ENCODE results near the gene NUPR1. TPM values are rescaled to one million over a fixed set of nuclear protein-coding genes. Genes with fewer than 3 reads are reported as not detected.
"Not testable (repeated sequence)": the region's sequence is repeated elsewhere in the genome, so short reads cannot be mapped to it uniquely, and the experiment has no call there.

NUPR1 gene
- total RNA-seq, 3 donors from 2014 or later (not counting 1 experiment from before 2014, with no cell fraction given) = not detected

DNA sequence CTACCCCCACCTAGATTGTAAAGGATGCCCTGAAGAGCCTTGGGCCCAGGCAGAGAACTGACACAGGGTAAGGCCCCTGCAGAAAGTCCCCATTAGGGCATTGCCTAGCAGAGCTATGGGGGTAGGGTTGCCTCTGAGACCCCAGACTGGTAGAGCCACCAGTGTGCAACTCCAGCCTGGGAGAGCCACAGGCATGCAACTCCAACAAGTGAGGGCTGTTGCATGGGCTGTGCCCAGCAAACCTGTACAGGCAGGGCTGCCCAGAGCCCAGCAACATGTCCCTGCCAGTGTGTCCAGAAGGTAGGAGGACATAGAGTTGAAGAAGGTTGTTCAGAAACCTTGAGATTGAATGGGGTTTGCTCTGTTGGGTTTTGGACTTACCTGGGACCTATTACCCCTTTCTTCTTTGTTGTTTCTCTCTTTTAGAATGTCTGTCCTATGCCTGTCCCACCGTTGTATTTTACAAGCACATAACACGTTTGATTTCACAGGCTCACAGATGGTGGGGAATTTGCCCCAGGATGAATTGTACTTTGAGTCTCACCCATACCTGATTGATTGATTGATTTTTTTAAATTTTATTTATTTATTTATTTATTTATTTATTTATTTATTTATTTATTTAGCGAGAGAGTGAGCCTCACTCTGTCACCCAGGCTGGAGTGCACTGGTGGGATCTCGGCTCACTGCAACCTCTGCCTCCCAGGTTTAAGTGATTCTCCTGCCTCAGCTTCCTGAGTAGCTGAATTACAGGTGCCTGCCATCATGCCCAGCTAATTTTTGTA is 31.4 kb upstream of the NUPR1 start:
- H3K4me3 ChIP-seq (ENCODE audit: low read length) = no peak overlapping the region
- intact Hi-C loops (cut with micrococcal nuclease) = no loop called here
- no peaks in the 10 kb centered on the region for H3K27me3 ChIP-seq (ENCODE audit: control insufficient read depth, insufficient read depth, low read length)
- H3K4me1 Mint-ChIP-seq = peaks cover 42 to 56% of the 10 kb centered on the region in 2 donors
- DNase-seq = no peak
- H3K27ac Mint-ChIP-seq = no peak overlapping the region
- H3K27me3 Mint-ChIP-seq (ENCODE audit: low read depth in 2 of 2) = no peaks in the 10 kb centered on the region
- 100% methylated on average over 4 of the region's 4 CpGs for WGBS (ENCODE audit: insufficient coverage)
- peaks cover 13% of the 10 kb centered on the region for H3K9me3 ChIP-seq (ENCODE audit: control insufficient read depth, insufficient read depth, low read length)
- H3K36me3 Mint-ChIP-seq = no peaks in the 10 kb centered on the region
- no peak for ATAC-seq
- no peak overlapping the region for H3K4me3 Mint-ChIP-seq
- TF ChIP-seq, protein P1, sequence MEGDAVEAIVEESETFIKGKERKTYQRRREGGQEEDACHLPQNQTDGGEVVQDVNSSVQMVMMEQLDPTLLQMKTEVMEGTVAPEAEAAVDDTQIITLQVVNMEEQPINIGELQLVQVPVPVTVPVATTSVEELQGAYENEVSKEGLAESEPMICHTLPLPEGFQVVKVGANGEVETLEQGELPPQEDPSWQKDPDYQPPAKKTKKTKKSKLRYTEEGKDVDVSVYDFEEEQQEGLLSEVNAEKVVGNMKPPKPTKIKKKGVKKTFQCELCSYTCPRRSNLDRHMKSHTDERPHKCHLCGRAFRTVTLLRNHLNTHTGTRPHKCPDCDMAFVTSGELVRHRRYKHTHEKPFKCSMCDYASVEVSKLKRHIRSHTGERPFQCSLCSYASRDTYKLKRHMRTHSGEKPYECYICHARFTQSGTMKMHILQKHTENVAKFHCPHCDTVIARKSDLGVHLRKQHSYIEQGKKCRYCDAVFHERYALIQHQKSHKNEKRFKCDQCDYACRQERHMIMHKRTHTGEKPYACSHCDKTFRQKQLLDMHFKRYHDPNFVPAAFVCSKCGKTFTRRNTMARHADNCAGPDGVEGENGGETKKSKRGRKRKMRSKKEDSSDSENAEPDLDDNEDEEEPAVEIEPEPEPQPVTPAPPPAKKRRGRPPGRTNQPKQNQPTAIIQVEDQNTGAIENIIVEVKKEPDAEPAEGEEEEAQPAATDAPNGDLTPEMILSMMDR (IDR thresholded peaks at IDR 0.05) = no peak
- no peak overlapping the region for H3K27ac ChIP-seq (ENCODE audit: low read length)
- H3K4me1 ChIP-seq (ENCODE audit: control insufficient read depth, insufficient read depth, low read length) = peaks cover 15% of the 10 kb centered on the region
- no peaks in the 10 kb centered on the region for H3K36me3 ChIP-seq (ENCODE audit: control insufficient read depth, insufficient read depth, low read length)
- peaks cover 3 to 6% of the 10 kb centered on the region in 2 donors for H3K9me3 Mint-ChIP-seq

DNA sequence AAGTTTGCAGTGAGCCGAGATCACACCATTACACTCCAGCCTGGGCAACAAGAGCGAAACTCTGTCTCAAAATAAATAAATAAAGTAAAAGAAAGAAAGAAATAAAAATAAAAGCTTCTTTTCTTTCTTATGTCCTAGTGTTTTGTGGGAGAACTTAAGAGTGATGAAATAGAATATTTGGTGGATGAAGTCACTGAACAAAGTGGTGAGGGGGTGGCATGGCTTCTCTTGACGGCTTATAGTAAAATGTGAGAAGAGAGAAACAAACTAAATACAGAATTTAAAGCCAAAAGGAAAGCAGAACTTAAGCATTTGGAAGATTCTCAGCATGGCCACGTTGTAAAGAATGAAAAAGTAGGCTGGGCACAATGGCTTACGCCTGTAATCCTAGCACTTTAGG is 30.2 kb upstream of the NUPR1 start:
- intact Hi-C loops (cut with micrococcal nuclease) = no loop called here
- H3K4me3 ChIP-seq (ENCODE audit: low read length) = no peak overlapping the region
- peaks cover 13% of the 10 kb centered on the region for H3K9me3 ChIP-seq (ENCODE audit: control insufficient read depth, insufficient read depth, low read length)
- no peaks in the 10 kb centered on the region for H3K36me3 ChIP-seq (ENCODE audit: control insufficient read depth, insufficient read depth, low read length)
- ATAC-seq (no peak), DNase-seq (no peak)
- Mint-ChIP-seq H3K4me1 (peaks cover 31 to 51% of the 10 kb centered on the region in 2 donors), H3K4me3 (no peak overlapping the region), H3K9me3 (peaks cover 3 to 6% of the 10 kb centered on the region in 2 donors), H3K36me3 (no peaks in the 10 kb centered on the region), H3K27me3 (ENCODE audit: low read depth in 2 of 2) (no peaks in the 10 kb centered on the region), H3K27ac (no peak overlapping the region)
- 97% methylated on average over 3 of the region's 5 CpGs for WGBS (ENCODE audit: insufficient coverage)
- TF ChIP-seq, protein P1 (IDR thresholded peaks at IDR 0.05) = no peak
- no peak overlapping the region for H3K27ac ChIP-seq (ENCODE audit: low read length)
- H3K4me1 ChIP-seq (ENCODE audit: control insufficient read depth, insufficient read depth, low read length) = peaks cover 10% of the 10 kb centered on the region
- no peaks in the 10 kb centered on the region for H3K27me3 ChIP-seq (ENCODE audit: control insufficient read depth, insufficient read depth, low read length)

DNA sequence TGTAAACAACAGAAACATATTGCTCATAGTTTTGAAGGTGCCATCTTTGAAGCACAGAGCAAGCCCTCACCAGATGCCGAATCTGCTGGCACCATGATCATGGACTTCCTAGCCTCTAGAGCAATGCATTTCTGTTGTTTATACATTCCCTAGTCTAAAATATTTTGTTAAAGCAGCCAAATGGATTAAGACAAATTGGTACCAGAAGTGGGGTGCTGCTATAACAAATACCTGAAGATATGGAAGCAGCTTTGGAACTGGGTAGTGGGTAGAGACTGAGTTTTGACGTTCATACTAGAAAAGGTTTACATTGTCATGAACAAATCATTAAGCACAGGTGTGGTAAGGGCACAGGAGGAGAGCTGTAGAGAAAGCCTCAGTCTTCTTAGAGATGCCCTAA is 28.5 kb upstream of the NUPR1 start:
- H3K4me3 ChIP-seq (ENCODE audit: low read length) = no peak overlapping the region
- Mint-ChIP-seq H3K4me3 (no peak overlapping the region), H3K9me3 (peaks cover 3 to 6% of the 10 kb centered on the region in 2 donors), H3K27me3 (ENCODE audit: low read depth in 2 of 2) (no peaks in the 10 kb centered on the region), H3K36me3 (no peaks in the 10 kb centered on the region), H3K4me1 (peaks cover 22 to 44% of the 10 kb centered on the region in 2 donors), H3K27ac (no peak overlapping the region)
- intact Hi-C loops (cut with micrococcal nuclease) = no loop called here
- TF ChIP-seq, protein P1 (IDR thresholded peaks at IDR 0.05) = no peak
- no peak overlapping the region for H3K27ac ChIP-seq (ENCODE audit: low read length)
- H3K9me3 ChIP-seq (ENCODE audit: control insufficient read depth, insufficient read depth, low read length) = peaks cover 13% of the 10 kb centered on the region
- ATAC-seq (no peak), DNase-seq (no peak)
- H3K4me1 ChIP-seq (ENCODE audit: control insufficient read depth, insufficient read depth, low read length) = no peaks in the 10 kb centered on the region
- no peaks in the 10 kb centered on the region for H3K36me3 ChIP-seq (ENCODE audit: control insufficient read depth, insufficient read depth, low read length)
- WGBS (ENCODE audit: insufficient coverage) = 96% methylated on average over 2 of the region's 2 CpGs
- H3K27me3 ChIP-seq (ENCODE audit: control insufficient read depth, insufficient read depth, low read length) = no peaks in the 10 kb centered on the region

DNA sequence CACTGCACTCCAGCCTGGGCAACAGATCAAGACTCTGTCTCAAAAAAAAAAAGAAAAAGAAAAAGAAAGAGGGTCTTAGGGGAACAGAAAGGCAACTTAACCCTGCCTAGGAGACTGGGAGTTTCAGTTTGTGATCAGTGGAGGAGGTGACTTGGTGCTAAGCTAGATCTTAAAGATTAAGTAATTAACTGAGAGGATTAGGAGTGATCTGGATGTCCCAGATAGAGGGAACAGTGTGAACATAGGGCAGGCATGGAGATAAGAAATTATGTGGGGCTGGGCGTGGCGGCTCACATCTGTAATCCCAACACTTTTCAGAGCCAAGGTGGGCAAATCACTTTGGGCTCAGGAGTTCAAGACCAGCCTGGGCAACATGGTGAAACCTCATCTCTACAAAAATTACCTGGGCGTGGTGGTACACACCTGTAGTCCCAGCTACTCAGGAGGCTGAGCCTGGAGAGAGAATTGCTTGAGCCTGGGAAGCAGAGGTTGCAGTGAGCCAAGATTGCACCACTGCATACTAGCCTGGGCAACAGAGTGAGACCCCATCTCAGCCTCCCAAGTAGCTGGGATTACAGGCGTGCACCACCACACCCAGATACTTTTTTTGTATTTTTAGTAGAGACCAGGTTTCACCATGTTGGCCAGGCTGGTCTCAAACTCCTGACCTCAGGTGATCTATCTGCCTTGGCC is 27.6 kb upstream of the NUPR1 start:
- H3K4me1 ChIP-seq (ENCODE audit: control insufficient read depth, insufficient read depth, low read length); H3K27ac ChIP-seq (ENCODE audit: low read length); H3K27ac Mint-ChIP-seq; H3K36me3 ChIP-seq (ENCODE audit: control insufficient read depth, insufficient read depth, low read length); H3K36me3 Mint-ChIP-seq; H3K27me3 ChIP-seq (ENCODE audit: control insufficient read depth, insufficient read depth, low read length); DNase-seq; H3K4me3 ChIP-seq (ENCODE audit: low read length); intact Hi-C loops (cut with micrococcal nuclease); H3K9me3 Mint-ChIP-seq; H3K4me3 Mint-ChIP-seq; H3K27me3 Mint-ChIP-seq (ENCODE audit: low read depth in 2 of 2); ATAC-seq: not testable (repeated sequence)
- WGBS (ENCODE audit: insufficient coverage) = 95% methylated on average over 4 of the region's 4 CpGs
- H3K4me1 Mint-ChIP-seq = peaks cover 21 to 44% of the 10 kb centered on the region in 2 donors
- H3K9me3 ChIP-seq (ENCODE audit: control insufficient read depth, insufficient read depth, low read length) = peaks cover 13% of the 10 kb centered on the region
